Aorta (tissue), 5 donors: ENCODE data around the gene OBSCN. TPM values are rescaled to one million over a fixed set of nuclear protein-coding genes. Genes with fewer than 3 reads are reported as not detected.

Experiments
- ATAC-seq: fragments of 200-7000 bp; cut with Tn5 transposase; one replicate; pipeline ENCODE4 v1.9.1; 2022; ENCODE audit warnings: moderate library complexity; ENCODE audit not compliant: low FRiP score
- DNase-seq, 2 donors: peaks; one replicate each; pipeline ENCODE4 v3.0.0-alpha.2; 2020
- H3K27ac ChIP-seq, 2 donors: one replicate each; pipeline ENCODE4 v1.5.1; 2013; ENCODE audit warnings: low read length in 2 of 2, mild to moderate bottlenecking in 2 of 2, moderate library complexity in 2 of 2, control low read depth in 1 of 2, inconsistent platforms in 1 of 2, low read depth in 1 of 2
- H3K27me3 ChIP-seq, 2 donors: one replicate each; pipeline ENCODE4 v1.6.1; 2013; ENCODE audit warnings: control low read depth in 1 of 2, low read length in 1 of 2, mild to moderate bottlenecking in 1 of 2, moderate library complexity in 1 of 2; ENCODE audit not compliant: insufficient read depth in 2 of 2, control insufficient read depth in 1 of 2
- H3K36me3 ChIP-seq, 2 donors: one replicate each; pipeline ENCODE4 v1.6.1; 2013; ENCODE audit warnings: control low read depth in 1 of 2, low read length in 1 of 2, mild to moderate bottlenecking in 1 of 2; ENCODE audit not compliant: insufficient read depth in 2 of 2, control insufficient read depth in 1 of 2
- H3K4me1 ChIP-seq, 2 donors: one replicate each; pipeline ENCODE4 v1.6.1; 2013; ENCODE audit warnings: low read length in 2 of 2, control low read depth in 1 of 2, mild to moderate bottlenecking in 1 of 2, moderate library complexity in 1 of 2; ENCODE audit not compliant: insufficient read depth in 2 of 2, control insufficient read depth in 1 of 2
- H3K4me3 ChIP-seq, 2 donors: one replicate each; pipeline ENCODE4 v1.5.1; 2013; ENCODE audit warnings: low read length in 2 of 2, control low read depth in 1 of 2, mild to moderate bottlenecking in 1 of 2
- H3K9me3 ChIP-seq: one replicate; pipeline ENCODE4 v1.6.1; 2013; ENCODE audit warnings: mild to moderate bottlenecking, low read length; ENCODE audit not compliant: control insufficient read depth
- WGBS, 2 donors: extraction: QIAGEN DNeasy Blood & Tissue Kit; methylation state at CpG; one replicate each; pipeline ENCODE4 v1.1.7; 2013; 5-methylcytosine and 5-hydroxymethylcytosine counted together
- intact Hi-C, 2 donors: fragments of 100-400 bp; cut with DNase I; formaldehyde crosslinking; loops; one replicate each; pipeline versions ENCODE4 v1.14.2 to v1.15.0; 2022
- polyA plus RNA-seq, 2 donors: library from polyadenylated mRNA; stranded (reverse); fragments of 200-250 nt; gene quantifications; one replicate each; pipeline ENCODE4 v1.2.3, GENCODE V29; 2013
- total RNA-seq, 2 donors: library from RNA; stranded (reverse); fragmentation: NEBNext Ultra II Directional; extraction: Animal tissue kit (Norgen Biotek cat#: 25700); gene quantifications; one replicate each; pipeline ENCODE4 v1.2.1, GENCODE V29; 2021
- donor health status: healthy with polysubstance abuse.
- donor health status: Bipolar disorder and iron deficiency.
- donor health status: DM: no; HTN: no; CAD: no.
- donor health status: DM: no; HTN: no; CAD: no.
- donor health status: DM: yes; HTN: yes; CAD: no.

Gene OBSCN
- total and polyA plus RNA-seq, 4 donors = 2.0 to 19.3 (median 6.4) TPM

GRCh38 chr1:228374711-228375577 is 167.1 kb downstream of the OBSCN start:
- Histone ChIP-seq H3K36me3 (no peaks in the 10 kb centered on the region), H3K27me3 (no peaks in the 10 kb centered on the region), H3K9me3 (no peaks in the 10 kb centered on the region), H3K4me1 (no peaks in the 10 kb centered on the region), H3K27ac (no peak overlapping the region), H3K4me3 (no peak overlapping the region)
- intact Hi-C loops = loop anchor here in 1 of 2 donors (10.0 kb wide), 2 partner anchors 100 to 110 kb away; partner anchors contain the start of gene RNF187
- ATAC-seq (peak; percentile 67), DNase-seq (peak; percentile 90 to 94)
- 33 to 34% methylated on average over 25 of the region's 25 CpGs for WGBS, 2 donors

- Histone ChIP-seq H3K27ac (no peak overlapping the region), H3K9me3 (no peaks in the 10 kb centered on the region), H3K4me3 (no peak overlapping the region), H3K27me3 (no peaks in the 10 kb centered on the region), H3K36me3 (no peaks in the 10 kb centered on the region), H3K4me1 (no peaks in the 10 kb centered on the region)
- intact Hi-C loops = loop anchor here in 1 of 2 donors (10.0 kb wide), 2 partner anchors 101 to 109 kb away; partner anchors contain the start of gene RNF187
- peak; percentile 46 to 74 for DNase-seq
- WGBS, 2 donors = 95 to 97% methylated on average over 21 to 22 of the region's 22 CpGs
- ATAC-seq = no peak
Observed at GRCh38 chr1:228375578-228376261, 167.9 kb downstream of the OBSCN start.

GRCh38 chr1:228376262-228376628 is 168.4 kb downstream of the OBSCN start:
- H3K36me3 ChIP-seq = no peaks in the 10 kb centered on the region
- no peak overlapping the region for H3K27ac ChIP-seq
- no peaks in the 10 kb centered on the region for H3K27me3 ChIP-seq
- H3K4me3 ChIP-seq = no peak overlapping the region
- no peaks in the 10 kb centered on the region for H3K4me1 ChIP-seq
- H3K9me3 ChIP-seq = no peaks in the 10 kb centered on the region
- WGBS, 2 donors = 83 to 88% methylated on average over 3 of the region's 3 CpGs
- intact Hi-C loops = loop anchor here in 1 of 2 donors (10.0 kb wide), 2 partner anchors 101 to 109 kb away; partner anchors contain the start of gene RNF187
- DNase-seq (no peak), ATAC-seq (no peak)

- H3K27me3 ChIP-seq = no peaks in the 10 kb centered on the region
- H3K9me3 ChIP-seq = no peaks in the 10 kb centered on the region
- no peaks in the 10 kb centered on the region for H3K4me1 ChIP-seq
- ATAC-seq (no peak), DNase-seq (peak; percentile 47 to 70)
- no peak overlapping the region for H3K27ac ChIP-seq
- H3K4me3 ChIP-seq = no peak overlapping the region
- no peaks in the 10 kb centered on the region for H3K36me3 ChIP-seq
- intact Hi-C loops = loop anchor here in 1 of 2 donors (10.0 kb wide), 2 partner anchors 102 to 108 kb away; partner anchors contain the start of gene RNF187
- WGBS, 2 donors = 96 to 97% methylated on average over 30 to 31 of the region's 31 CpGs
Observed at GRCh38 chr1:228376651-228377631, 169.1 kb downstream of the OBSCN start.

GRCh38 chr1:228377664-228378089 is 169.8 kb downstream of the OBSCN start:
- DNase-seq (peak in 1 of 2 donors; percentile 60), ATAC-seq (no peak)
- Histone ChIP-seq H3K27me3 (no peaks in the 10 kb centered on the region), H3K27ac (no peak overlapping the region), H3K4me3 (no peak overlapping the region), H3K4me1 (no peaks in the 10 kb centered on the region), H3K36me3 (no peaks in the 10 kb centered on the region), H3K9me3 (no peaks in the 10 kb centered on the region)
- WGBS, 2 donors = 71 to 79% methylated on average over 5 of the region's 5 CpGs
- intact Hi-C loops = loop anchor here in 1 of 2 donors (10.0 kb wide), 2 partner anchors 103 to 107 kb away; partner anchors contain the start of gene RNF187

GRCh38 chr1:228378090-228378872 is 170.4 kb downstream of the OBSCN start:
- WGBS, 2 donors = 7 to 8% methylated on average over 49 to 72 of the region's 73 CpGs
- intact Hi-C loops = loop anchor here in 1 of 2 donors (10.0 kb wide), 2 partner anchors 103 to 107 kb away; partner anchors contain the start of gene RNF187
- H3K4me1 ChIP-seq = no peaks in the 10 kb centered on the region
- no peaks in the 10 kb centered on the region for H3K36me3 ChIP-seq
- no peaks in the 10 kb centered on the region for H3K9me3 ChIP-seq
- ATAC-seq (peak; percentile 82), DNase-seq (peak; percentile 90 to 93)
- no peaks in the 10 kb centered on the region for H3K27me3 ChIP-seq
- H3K27ac ChIP-seq = no peak overlapping the region
- peak overlapping the region in 1 of 2 donors; percentile 17 for H3K4me3 ChIP-seq

- Histone ChIP-seq H3K4me1 (no peaks in the 10 kb centered on the region), H3K4me3 (peak overlapping the region in 1 of 2 donors; percentile 17), H3K9me3 (no peaks in the 10 kb centered on the region), H3K27ac (no peak overlapping the region), H3K36me3 (no peaks in the 10 kb centered on the region), H3K27me3 (no peaks in the 10 kb centered on the region)
- ATAC-seq (peak; percentile 27), DNase-seq (peak; percentile 64 to 79)
- 3 to 4% methylated on average over 48 of the region's 48 CpGs for WGBS, 2 donors
- intact Hi-C loops = loop anchor here in 1 of 2 donors (10.0 kb wide), 2 partner anchors 104 to 106 kb away; partner anchors contain the start of gene RNF187
Observed at GRCh38 chr1:228378873-228379460, 171.1 kb downstream of the OBSCN start.
